HG02970 (cell line): ENCODE results near the gene HCFC1.

Experiments
- ATAC-seq: cut with Tn5 transposase; IDR thresholded peaks from one replicate; pipeline ENCODE4 v1.9.1; 2021; ENCODE audit warnings: mild to moderate bottlenecking, moderate library complexity, moderate number of reproducible peaks; ENCODE audit not compliant: unreplicated experiment, low FRiP score

Gene HCFC1

GRCh38 chrX:153908219-153908860, 63.3 kb downstream of the HCFC1 start:
- ATAC-seq = no peak

- no peak for ATAC-seq
These were observed 64.2 kb downstream of the HCFC1 start for GRCh38 chrX:153907456-153907855.

GRCh38 chrX:153906126-153906917, 65.3 kb downstream of the HCFC1 start:
- ATAC-seq = no peak

- ATAC-seq = no peak
These were observed 66.0 kb downstream of the HCFC1 start for GRCh38 chrX:153905481-153906095.

GRCh38 chrX:153903991-153904957, 67.3 kb downstream of the HCFC1 start, which contains the start of gene AVPR2:
Gene AVPR2, plus strand, starts transcription at chrX:153904673. Its CDS starts 473 bp downstream, at chrX:153905146.
- ATAC-seq = no peak

- no peak for ATAC-seq
These were observed 68.2 kb downstream of the HCFC1 start for GRCh38 chrX:153903238-153903980.

- ATAC-seq = no peak
These were observed 69.2 kb downstream of the HCFC1 start for GRCh38 chrX:153902385-153902784.

- no peak for ATAC-seq
These were observed 69.9 kb downstream of the HCFC1 start for GRCh38 chrX:153901753-153902140.

- peak; percentile 69 for ATAC-seq
These were observed 70.5 kb downstream of the HCFC1 start for GRCh38 chrX:153900831-153901752.

GRCh38 chrX:153897899-153898298, 73.7 kb downstream of the HCFC1 start:
- ATAC-seq = no peak
